Posterior cingulate gyrus (tissue), 11 donors: ENCODE data around the gene CTNNA3.
A peak's percentile ranks its signal among the peaks of the same experiment; 100 is the strongest.

Source experiments
- DNase-seq, 10 donors: peaks; one replicate each; pipeline versions ENCODE4 v3.0.0 to v3.0.0-alpha.2; 2020 to 2021; ENCODE audit warnings: mixed read lengths in 3 of 10
- intact Hi-C: fragments of 100-400 bp; cut with DNase I; formaldehyde crosslinking; loops from one replicate; pipeline ENCODE4 v1.15.1; 2023

Gene CTNNA3

DNA sequence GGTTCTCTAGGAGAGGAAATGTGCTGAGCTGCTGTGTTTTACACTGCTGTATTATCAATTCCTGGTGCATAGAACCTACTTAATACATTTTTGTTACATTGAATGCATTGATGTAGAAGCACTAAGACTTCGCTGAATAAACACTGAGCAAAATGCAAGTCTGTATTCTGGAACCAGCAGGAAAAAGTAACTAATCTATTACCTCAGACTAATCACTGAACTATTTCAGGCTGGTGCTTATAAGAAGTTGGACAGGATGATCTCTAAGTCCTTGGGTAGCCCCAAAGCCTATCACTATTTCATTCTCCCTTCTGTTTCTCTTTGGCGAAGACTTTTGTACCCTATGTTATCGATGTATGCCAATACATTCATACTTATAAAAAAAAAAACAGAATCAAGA lies 857.3 kb downstream of the CTNNA3 start:
- intact Hi-C loops, result no loop called here
- DNase-seq, result no peak

DNA sequence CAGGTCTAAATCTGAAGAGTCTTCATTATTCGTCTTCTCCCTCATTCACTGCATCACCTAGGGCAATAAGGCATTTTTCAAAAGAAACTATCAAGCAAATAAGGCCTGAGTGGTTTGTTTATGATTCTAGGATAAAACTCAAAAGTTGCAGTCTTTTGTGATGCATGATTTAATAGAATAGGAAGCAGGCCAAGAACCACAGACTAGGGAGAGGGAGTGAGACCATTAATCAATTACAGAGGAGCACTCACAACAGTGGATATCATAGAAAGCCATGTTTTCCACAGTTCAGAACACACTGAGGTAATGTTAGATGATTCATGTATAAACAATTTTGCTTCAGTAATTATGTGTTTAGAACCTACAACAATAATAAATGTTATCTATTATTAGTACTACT lies 858.0 kb downstream of the CTNNA3 start:
- DNase-seq, result no peak
- intact Hi-C loops, result no loop called here

DNA sequence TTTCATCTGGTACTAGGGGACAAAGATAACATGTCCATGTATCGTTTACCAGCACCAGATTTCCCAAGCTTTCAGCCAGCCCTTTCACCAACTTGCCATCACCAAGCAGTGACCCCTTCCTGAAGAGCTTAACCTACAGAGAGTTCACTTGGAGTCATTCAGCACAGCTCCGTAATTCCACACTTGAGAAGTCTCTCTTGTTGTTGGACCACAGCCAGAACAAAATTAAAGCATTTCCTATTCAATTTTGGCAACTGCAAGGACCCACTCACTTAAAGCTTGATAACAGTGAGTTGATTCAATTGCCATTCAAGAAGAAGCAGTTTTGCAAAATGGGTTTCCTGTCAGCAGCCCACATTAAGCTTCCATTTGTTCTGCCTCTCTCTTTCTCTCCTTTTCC lies 858.7 kb downstream of the CTNNA3 start:
- DNase-seq, result no peak
- intact Hi-C loops, result no loop called here

DNA sequence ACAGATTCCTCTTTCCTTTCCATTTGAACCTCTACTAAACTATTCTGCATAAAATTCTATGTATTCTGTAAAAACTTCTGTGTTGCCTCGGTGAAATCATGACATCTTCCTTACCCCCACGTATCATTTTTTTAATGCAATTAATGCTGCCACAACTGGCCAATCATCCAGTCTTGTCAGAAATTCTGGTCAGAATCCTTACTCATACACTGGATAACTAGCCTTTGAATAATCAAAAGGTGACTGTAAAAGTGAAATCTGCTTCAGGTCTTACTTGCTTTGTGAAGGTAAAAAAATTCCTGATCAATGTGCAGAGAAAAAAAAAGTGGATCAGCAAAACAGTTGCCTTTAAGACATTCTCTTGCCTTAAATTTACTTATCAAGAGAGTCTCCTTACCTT lies 859.2 kb downstream of the CTNNA3 start:
- DNase-seq, result no peak
- intact Hi-C loops, result no loop called here

DNA sequence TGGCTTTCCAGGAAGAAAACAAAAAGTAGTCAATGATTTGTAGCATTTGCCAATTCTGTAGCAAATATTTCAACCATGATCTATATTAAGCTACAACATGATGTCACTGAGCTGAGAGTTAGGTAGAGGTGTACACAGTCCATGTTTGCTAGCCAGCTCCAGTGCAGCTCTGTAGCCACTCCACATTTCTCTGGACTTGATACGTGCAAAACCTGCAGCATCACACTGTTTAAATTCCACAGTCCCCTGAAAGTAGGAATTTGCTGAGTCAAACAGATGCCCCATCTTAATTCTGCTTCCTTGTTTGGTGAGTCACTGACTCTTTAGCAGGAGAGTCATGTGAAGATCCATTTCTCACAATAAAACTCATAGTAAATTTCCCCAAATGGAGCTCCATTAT lies 859.9 kb downstream of the CTNNA3 start:
- intact Hi-C loops, result no loop called here

DNA sequence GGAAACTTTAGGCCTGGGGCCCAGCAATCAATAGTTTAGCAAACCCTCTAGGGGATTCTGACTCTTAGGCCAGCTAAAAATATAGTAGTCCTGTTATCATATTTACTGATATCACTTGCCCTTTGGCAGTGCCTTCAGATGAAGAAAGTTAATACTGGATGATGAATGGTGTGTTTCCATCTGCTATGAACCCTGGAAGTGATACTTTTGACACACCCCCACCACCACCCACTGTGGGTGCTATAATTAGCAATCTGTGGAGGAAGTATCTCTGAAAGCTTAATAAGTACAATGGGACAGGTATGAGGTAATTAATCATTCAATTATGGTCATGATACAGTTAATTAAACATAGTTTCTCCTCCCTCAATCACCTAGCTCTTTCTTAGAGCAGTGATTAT lies 860.6 kb downstream of the CTNNA3 start:
- no peak for DNase-seq
- intact Hi-C loops, result no loop called here

More for the DNA sequence above, 859.9 kb downstream of the CTNNA3 start:
- no peak for DNase-seq

DNA sequence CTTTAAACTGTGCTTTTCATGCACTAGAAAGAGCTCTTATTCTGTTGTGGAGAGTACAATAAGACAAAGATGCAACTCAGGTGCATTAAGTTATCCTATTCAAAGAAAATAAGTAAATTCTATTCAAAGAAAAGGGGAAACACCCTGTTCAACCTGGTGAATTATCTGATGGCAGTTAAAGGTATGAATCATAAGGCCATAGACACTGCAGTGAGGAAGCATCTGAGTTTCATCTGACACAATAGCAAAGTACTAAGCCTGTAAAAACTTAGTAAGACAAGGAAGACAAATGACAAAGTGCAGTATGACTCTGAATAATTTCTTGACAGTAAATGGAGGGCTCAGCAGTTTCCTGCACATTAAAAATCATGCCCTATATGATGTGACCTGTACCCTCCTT lies 861.2 kb downstream of the CTNNA3 start:
- intact Hi-C loops, result no loop called here
- no peak for DNase-seq

DNA sequence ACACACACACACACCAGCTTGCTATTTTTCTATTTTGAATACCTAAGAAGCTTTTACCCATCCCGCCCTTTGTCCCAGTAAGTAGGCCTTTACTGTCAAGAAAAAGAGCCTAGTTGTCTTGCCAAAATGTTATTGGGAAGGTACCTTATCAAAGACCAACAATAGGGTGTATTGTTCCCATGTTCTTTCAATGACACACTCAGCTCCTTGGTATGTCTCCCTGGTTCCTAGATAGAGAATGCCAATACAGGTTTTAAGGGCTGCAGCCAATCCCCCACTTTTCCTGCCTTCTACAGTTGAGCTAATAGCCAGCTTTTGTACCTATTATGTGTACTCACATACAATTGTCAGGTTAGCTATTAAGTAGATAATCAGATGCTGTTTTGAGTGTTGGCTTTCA lies 862.1 kb downstream of the CTNNA3 start:
- no peak for DNase-seq
- intact Hi-C loops, result no loop called here

DNA sequence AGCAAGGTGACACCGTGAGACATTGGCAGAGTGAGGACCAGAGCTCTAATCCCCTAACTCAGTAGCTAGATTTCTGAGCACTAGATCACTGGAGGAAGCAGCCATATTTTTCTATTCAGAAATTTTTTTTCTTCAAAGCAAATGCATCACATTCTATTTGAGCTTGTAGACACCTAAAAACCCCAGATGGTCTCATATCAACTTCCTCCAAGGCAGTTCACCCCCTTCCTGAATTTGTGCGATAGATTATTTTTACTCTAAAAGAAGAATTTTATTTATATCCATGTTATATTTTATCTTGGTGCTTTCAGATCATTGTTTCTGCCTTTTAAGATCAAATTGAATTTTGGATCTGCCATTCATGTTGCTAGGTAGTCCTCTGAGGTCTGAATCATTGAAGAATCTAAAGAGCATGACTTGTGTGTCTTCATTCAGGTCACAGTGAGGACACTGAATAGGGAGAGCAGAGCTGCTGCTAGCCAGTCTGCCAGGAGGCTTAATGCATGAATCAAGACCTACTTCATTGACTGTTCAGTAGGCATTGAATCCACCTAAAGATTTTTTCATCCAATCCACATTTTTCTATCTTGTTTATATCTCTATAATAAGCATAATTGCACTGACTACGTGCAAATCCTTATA lies 863.1 kb downstream of the CTNNA3 start:
- intact Hi-C loops, result no loop called here
- DNase-seq, result no peak

DNA sequence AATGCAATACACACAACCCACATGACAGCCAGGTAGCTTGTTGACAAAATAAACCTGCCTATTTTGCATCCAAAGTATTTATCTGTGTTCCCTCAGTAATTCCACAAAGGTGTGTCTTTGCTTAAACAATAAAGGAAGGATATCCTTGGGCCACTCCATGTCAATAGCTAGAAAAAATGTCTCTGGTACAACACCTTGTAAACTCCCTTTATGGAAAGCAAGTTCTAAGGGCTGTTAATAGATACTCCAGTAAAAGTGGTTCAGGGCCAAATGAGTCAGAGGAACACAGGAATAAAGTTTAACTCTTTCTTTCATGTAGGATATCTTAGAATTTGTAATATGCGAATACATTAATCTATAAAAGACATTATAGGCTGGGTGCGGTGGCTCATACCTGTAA lies 867.0 kb downstream of the CTNNA3 start:
- intact Hi-C loops, result no loop called here
- DNase-seq, result no peak

DNA sequence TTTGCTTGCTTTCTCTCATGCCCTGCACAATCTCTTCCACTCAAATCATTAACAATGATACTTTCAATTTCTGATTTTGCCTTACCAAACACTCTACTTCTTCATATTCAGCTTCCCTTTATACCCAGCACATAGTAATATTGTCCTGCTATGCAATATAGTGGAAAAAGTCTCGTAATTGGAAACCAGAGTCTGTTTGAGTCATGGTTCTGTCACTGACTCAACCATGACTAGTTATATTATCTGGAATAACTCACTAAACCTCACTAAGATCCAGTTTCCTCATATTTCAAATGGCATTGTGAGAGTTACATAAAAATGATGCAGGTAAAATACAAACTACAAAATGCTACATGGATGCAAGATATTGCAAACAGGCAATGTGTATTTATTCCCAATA lies 868.6 kb downstream of the CTNNA3 start:
- intact Hi-C loops, result no loop called here
- no peak for DNase-seq

DNA sequence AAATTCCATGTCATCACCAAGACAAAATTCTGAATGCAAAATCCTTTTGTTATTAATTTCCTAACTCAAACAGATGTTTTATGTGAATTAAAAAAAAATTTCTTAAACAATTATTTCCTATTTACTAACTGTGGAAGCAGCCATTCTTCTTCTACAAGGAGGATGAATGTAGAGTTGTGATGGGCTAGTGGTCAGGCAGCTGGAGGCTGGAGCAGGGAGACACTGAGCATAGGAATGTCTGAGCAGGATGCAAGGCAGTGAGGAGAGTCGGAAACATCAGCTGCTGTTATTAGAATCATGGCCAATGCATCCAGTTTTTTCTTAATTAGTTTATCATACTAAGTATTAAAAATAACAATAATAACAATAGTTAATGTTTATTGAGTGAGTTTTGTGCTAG lies 872.7 kb downstream of the CTNNA3 start:
- DNase-seq, result no peak
- intact Hi-C loops, result no loop called here

DNA sequence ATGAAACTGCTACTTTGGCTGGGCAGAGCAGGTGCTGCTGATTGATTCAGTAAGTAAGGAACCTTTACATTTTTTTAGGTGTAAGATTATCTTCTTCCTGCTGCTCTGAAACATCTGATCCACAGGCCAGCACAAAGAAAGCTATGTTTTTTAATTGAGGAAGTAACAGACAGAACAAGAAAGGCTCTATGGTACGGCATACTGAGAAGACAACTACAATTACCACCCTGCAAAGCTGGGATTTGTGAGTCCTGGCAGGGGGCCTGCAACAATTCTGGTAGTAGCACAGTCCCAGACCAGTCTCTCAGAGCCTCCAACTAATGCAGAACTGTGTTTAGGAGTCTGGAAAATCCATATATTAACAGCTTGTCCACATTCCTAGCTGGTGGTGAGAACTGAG lies 873.2 kb downstream of the CTNNA3 start:
- peak in 4 of 10 donors; percentile 11 to 68 (median 26) for DNase-seq
- intact Hi-C loops, result no loop called here

DNA sequence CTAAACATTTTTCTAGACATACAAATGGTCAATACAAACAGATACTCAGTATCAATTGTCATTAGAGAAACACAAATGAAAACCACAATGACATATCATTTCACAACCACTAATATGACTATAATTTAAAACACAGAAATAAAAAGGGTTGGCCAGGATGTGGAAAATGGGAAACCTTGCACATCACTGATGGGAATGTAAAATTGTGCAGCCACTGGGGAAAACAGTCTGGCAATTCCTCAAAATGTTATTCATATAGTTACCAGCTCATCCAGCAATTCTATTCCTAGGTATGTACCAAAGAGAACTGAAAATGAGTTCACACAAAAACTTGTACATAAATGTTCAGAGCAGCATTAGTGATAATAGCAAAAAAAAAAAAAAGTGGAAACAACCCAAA lies 876.3 kb downstream of the CTNNA3 start:
- intact Hi-C loops, result no loop called here
- DNase-seq, result no peak

DNA sequence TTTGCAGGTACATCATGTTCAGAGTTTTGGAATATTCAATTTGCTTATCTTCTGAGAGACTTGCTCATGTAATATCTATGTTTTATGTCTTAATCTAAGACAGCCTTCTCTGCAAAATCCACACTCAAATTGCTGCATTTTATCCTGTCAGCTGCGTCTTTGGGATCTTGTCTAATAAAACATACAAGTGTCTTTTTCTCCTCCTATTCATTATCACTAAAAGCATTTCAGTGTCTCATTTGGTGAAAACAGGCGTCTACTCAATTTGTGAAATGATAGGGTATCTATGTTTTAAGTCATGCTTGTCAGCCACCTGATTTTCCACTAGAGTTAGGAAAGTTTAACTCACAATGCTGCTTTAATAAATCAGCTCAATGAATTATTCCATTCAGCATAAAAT lies 882.9 kb downstream of the CTNNA3 start:
- no peak for DNase-seq
- intact Hi-C loops, result no loop called here

DNA sequence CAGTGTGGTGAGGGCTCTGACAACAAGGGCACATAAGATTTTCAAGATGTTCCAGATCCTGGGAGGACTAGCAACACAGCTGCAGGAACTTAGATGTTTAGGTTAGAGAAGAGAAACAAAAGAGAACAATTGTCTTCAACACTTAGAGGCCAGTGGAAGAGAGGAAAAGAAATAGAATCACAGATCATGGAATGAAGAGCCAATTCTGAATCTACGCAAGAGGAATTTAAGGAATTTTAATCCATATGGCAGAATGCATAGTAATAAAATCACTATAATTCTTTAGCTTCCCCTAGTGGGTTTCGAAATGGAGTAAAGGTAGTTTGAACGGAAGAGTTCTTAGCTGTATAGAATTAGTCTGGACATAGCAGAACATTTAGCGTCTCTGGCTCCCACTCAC lies 884.8 kb downstream of the CTNNA3 start:
- intact Hi-C loops, result no loop called here
- DNase-seq, result no peak

DNA sequence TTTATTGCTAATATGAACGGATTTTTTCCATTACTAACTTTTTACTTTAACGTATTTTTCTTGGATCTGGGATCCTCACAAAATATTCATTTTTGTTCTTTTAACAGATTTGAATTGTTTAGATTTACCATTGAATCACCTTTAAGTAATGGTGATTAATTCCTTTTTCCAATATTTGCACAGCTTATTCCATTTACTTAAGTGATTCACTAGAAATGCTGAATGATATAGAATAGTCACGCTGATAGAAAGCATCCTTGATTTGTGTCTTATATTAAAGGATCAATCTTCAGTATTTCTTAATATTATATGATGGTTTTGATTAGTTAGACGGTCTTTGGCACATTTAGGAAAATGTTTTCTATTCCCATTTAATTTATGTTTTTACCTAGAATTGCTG lies 886.6 kb downstream of the CTNNA3 start:
- no peak for DNase-seq
- intact Hi-C loops, result no loop called here

DNA sequence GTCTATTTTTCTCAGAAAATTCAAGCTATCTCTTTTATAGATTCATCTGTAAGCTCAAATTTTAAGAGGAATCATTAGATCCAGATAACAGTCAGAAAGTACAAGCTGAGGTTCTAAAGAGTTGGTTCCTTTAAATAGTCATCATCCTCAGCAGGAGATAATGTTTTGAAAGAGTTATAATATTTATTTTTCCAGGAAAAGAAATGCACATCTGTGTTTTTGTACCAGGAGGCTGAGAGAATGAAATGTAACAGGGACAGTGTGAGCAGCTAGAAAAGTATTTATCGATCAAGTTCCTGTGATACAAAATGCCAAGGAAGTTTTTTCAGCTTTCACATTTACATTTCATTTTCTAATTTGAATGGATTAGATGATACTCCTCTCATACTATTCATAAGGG lies 890.4 kb downstream of the CTNNA3 start:
- DNase-seq, result no peak
- intact Hi-C loops, result no loop called here

DNA sequence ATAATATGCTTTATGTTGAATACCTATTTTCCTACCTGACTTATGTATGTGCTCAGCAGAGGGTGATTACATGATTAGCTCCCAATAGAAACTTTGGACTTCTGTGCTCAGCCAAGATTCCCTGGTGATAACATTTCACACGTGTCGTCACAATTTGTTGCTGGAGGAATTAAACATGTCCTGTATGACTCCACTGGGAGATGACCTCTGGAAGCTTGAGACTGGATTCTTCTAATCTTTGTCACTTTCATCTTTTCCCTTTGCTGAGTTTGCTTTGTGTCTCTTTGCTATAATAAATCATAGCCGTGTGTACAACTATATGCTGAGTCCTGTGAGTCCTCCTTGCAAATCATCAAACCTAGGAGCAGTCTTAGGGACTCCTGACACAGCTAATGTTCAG lies 891.0 kb downstream of the CTNNA3 start:
- intact Hi-C loops, result no loop called here
- no peak for DNase-seq

DNA sequence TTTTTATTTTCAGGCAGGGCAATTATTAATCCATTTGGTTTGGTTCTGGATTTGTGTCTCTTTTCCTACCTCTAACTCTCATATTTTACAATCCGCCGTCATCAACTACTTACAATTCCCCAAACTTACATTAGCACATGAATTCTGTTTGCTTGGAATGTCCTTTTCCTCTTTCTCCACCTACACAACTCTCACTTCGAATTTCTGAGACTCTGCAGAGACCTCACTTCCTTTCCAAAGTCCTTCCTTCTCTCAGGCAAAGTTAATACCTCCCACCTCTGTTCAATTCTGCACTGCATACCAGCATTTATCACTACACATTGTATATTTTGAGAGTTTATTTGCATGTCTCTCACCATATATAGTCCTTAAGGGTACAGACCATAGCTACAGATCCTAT lies 892.8 kb downstream of the CTNNA3 start:
- intact Hi-C loops, result no loop called here
- DNase-seq, result no peak

DNA sequence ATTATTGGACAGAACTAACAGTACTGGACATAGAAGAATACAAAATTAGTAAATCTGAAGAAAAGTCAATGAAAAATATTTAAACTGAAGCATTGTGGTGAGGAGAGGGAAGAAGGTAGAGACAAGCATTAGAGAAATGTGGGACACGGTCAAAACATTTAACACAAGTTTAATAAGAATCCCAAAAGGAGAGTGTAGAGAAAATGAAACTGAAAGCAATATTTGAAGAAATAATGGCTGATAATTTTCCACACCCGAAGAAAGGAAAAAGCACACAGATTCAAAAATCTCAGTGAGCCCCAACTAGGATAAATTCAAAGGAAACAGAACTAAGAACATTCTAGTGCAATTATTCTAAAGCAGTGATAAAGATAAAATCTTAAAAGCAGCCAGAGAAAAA lies 896.5 kb downstream of the CTNNA3 start:
- intact Hi-C loops, result no loop called here
- no peak for DNase-seq

DNA sequence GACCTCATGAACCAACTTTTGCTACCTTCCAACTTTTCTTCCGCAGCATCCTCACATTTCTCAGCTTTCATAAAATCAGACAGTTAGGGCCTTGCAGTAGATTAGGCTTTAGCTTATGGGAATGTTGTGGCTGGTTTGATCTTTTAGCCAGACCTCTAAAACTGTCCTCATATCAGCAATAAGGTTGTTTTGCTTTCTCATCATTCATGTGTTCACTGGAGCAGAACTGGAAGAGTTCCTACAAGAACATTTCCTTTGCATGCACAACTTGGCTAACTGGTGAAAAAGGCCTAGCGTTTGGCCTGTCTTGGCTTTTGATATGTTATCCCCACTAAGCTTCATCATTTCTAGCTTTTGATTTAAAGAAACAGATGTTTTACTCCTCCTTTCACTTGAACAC lies 900.1 kb downstream of the CTNNA3 start:
- intact Hi-C loops, result no loop called here

DNA sequence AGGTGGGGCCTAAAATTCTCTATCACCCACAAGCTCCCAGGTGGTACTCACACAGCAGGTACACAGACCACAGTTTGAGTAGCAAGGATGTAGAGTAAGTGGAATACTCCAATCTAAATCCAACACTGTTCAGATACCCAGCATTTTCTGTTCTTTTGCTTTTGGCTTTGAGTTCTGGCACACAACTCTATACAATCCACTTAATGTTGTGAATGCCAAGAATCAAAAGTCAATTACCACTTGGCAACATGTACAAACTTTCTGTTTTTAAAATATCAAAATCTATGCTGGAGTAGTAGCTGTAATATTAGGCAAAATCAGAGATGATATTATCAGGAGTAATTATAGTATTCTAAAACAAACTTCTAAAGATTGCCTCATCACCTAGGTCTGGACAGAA lies 903.6 kb downstream of the CTNNA3 start:
- DNase-seq, result no peak
- intact Hi-C loops, result no loop called here

More for the DNA sequence above, 900.1 kb downstream of the CTNNA3 start:
- no peak for DNase-seq
